ENCODE data around the gene FLVCR1. TPM values are rescaled to one million over a fixed set of nuclear protein-coding genes. Genes with fewer than 3 reads are reported as not detected.

The FLVCR1 gene
- total and polyA plus RNA-seq, 9 of the 15 experiments (the other 6 are each of a cell fraction or from before 2014, with no cell fraction given) = 5.2 to 18.0 (median 12.5) TPM

DNA sequence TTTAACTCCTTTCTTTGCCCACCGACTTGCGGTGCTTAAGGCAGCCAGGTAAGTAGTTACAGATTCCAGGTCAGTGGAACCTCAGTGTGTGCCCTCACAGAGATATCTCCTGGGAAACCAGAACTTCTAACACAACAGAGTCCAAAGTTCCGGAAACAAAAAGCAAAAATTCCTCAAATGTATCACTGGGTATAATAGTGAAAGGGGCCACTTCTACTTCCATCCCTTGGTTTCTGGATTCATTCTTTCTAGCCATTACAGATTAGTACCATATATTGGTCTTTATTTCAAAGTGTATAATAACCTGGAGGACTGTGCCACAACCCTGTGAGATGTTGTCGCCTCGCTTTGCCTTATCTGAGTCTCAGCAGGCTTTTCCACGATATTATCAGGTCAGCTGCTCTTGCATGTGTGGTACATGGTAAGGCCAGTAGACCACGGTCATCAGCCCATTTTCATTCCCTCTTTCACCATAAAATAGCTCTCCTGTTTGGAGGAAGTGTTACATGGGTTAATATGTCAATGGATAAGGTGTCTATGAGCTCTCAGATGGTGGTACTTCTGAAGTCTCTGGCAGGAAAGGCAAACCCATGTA lies 77.4 kb downstream of the FLVCR1 start:
- ATAC-seq (no peak), FAIRE-seq (no peak), DNase-seq (ENCODE audit: extremely low read depth in 1 of 4, low spot score in 3 of 4) (no peak)
- in situ Hi-C loops (cut with MboI) = no loop called here
- Histone ChIP-seq H3K4me3 (no peak overlapping the region), H4K20me1 (replicated peaks; ENCODE audit: control insufficient read depth, insufficient read depth, low read length) (no peaks in the 10 kb centered on the region), H2AFZ (ENCODE audit: low read depth, low read length) (no peak overlapping the region), H3K27ac (ENCODE audit: extremely low read depth, low read depth, low read length) (no peak overlapping the region), H3K36me3 (ENCODE audit: control insufficient read depth, insufficient read depth, low read length) (no peaks in the 10 kb centered on the region), H3K9me1 (ENCODE audit: control insufficient read depth, insufficient read depth, low read length) (no peaks in the 10 kb centered on the region), H3K9me3 (replicated peaks; ENCODE audit: control insufficient read depth, insufficient read depth, low read depth, low read length) (no peaks in the 10 kb centered on the region), H3K4me2 (ENCODE audit: insufficient read depth, low read length) (no peak overlapping the region), H3K79me2 (ENCODE audit: control insufficient read depth, insufficient read depth, low read length) (no peaks in the 10 kb centered on the region), H3K4me1 (replicated peaks in 1 of 2; ENCODE audit: control insufficient read depth in 2 of 2, insufficient read depth in 2 of 2, low read length in 2 of 2) (peaks cover 0 to 5% of the 10 kb centered on the region in 2 experiments; a peak in 1 of 5 replicates), H3K9ac (ENCODE audit: insufficient read depth in 1 of 2, low read depth in 2 of 2, low read length in 2 of 2) (no peak overlapping the region), H3K27me3 (ENCODE audit: control insufficient read depth in 2 of 2, insufficient read depth in 2 of 2, low read length in 2 of 2) (peaks cover 0 to 2% of the 10 kb centered on the region in 2 experiments; a peak in 1 of 5 replicates)
- no TSS peak for BruUV-seq (replicated peaks)
- TF ChIP-seq ZNF239 (CRISPR knock-in tag; IDR thresholded peaks at IDR 0.05) (peak; percentile 84), CBFA2T3 (IDR thresholded peaks at IDR 0.05) (peak; percentile 23; the same call in 1 of the 2 replicates), TEAD4 (IDR thresholded peaks at IDR 0.05; ENCODE audit: low read length) (peak; percentile 38; the same call in 1 of the 2 replicates), TEAD4 (CRISPR knock-in tag; IDR thresholded peaks at IDR 0.05; ENCODE audit: borderline replicate concordance) (no peak), ZBTB9 (CRISPR knock-in tag; IDR thresholded peaks at IDR 0.05) (0 out of 2 replicates have a peak, but pooled peaks have one; percentile 18), ZFP1 (CRISPR knock-in tag; IDR thresholded peaks at IDR 0.05) (0 out of 2 replicates have a peak, but pooled peaks have one; percentile 48)
- TF ChIP-seq, protein P1, sequence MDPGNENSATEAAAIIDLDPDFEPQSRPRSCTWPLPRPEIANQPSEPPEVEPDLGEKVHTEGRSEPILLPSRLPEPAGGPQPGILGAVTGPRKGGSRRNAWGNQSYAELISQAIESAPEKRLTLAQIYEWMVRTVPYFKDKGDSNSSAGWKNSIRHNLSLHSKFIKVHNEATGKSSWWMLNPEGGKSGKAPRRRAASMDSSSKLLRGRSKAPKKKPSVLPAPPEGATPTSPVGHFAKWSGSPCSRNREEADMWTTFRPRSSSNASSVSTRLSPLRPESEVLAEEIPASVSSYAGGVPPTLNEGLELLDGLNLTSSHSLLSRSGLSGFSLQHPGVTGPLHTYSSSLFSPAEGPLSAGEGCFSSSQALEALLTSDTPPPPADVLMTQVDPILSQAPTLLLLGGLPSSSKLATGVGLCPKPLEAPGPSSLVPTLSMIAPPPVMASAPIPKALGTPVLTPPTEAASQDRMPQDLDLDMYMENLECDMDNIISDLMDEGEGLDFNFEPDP (CRISPR knock-in tag; IDR thresholded peaks at IDR 0.05) = no peak
- 2% methylated on average over 7 of the region's 7 CpGs for WGBS (ENCODE audit: insufficient coverage, low coverage, missing lambda C conversion rate)
- CTCF ChIA-PET (ENCODE audit: low intra/inter-chr PET ratio) = no interaction called here
- intact Hi-C loops (cut with micrococcal nuclease) = no loop called here
- POLR2A ChIA-PET = interaction anchor here (0.8 to 1.9 kb wide), 4 partner anchors 9 to 15 kb away, joined by 3 to 5 read pairs (median 3); no protein-coding TSS in a partner anchor
